ENCODE measurements around the gene CSNK1G3.

Gene CSNK1G3

DNA sequence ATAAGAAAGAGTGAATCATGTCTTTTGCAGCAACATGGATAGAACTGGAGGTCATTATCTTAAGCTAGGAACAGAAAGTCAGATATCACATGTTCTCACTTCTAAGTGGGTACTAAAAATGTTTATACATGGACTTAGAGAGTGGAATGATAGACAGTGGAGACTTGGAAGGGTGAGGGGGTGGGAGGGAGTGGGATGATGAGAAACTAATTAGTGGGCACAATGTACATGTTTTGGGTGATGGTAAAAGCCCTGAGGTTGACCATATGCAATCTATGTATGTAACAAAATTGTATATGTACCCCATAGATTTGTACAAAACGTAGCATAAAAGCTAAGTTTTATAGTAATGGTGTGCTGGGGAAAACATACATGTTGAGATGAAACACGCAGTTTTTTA is 25.3 kb downstream of the CSNK1G3 start:
- H3K4me1 ChIP-seq (ENCODE audit: control insufficient read depth, insufficient read depth, low read length) = peaks cover 20% of the 10 kb centered on the region
- no peak overlapping the region for H3K9ac ChIP-seq (ENCODE audit: low read depth, low read length)
- H3K4me3 ChIP-seq (ENCODE audit: low read depth, low read length) = no peak overlapping the region
- H3K36me3 ChIP-seq (ENCODE audit: control insufficient read depth, insufficient read depth, low read length) = no peaks in the 10 kb centered on the region
- no peaks in the 10 kb centered on the region for H3K27me3 ChIP-seq (ENCODE audit: control insufficient read depth, insufficient read depth, low read length)
- no peaks in the 10 kb centered on the region for H3K9me3 ChIP-seq (ENCODE audit: control insufficient read depth, insufficient read depth, low read length)
- H3K27ac ChIP-seq (ENCODE audit: low read depth, low read length) = no peak overlapping the region

DNA sequence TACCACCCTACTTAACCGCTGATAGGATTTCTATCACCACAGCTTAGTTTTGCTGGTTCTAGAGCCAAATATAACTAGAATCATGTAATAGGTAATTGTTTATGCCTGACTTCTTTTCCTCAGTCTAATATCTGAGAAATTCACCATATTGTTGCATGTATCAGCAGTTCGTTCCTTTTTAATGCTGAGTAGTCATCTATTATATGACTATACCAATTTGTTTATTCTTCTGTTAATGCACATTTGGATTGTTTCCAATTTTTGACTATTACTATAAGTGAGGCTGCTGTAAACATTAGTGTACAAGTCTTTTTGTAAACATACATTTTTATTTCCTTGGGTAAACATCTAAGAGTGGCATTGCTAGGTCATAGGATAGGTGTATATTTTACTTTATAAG is 25.9 kb downstream of the CSNK1G3 start:
- Histone ChIP-seq H3K36me3 (ENCODE audit: control insufficient read depth, insufficient read depth, low read length) (no peaks in the 10 kb centered on the region), H3K27me3 (ENCODE audit: control insufficient read depth, insufficient read depth, low read length) (no peaks in the 10 kb centered on the region), H3K27ac (ENCODE audit: low read depth, low read length) (no peak overlapping the region), H3K9ac (ENCODE audit: low read depth, low read length) (no peak overlapping the region), H3K4me1 (ENCODE audit: control insufficient read depth, insufficient read depth, low read length) (peaks cover 24% of the 10 kb centered on the region), H3K9me3 (ENCODE audit: control insufficient read depth, insufficient read depth, low read length) (no peaks in the 10 kb centered on the region), H3K4me3 (ENCODE audit: low read depth, low read length) (no peak overlapping the region)

DNA sequence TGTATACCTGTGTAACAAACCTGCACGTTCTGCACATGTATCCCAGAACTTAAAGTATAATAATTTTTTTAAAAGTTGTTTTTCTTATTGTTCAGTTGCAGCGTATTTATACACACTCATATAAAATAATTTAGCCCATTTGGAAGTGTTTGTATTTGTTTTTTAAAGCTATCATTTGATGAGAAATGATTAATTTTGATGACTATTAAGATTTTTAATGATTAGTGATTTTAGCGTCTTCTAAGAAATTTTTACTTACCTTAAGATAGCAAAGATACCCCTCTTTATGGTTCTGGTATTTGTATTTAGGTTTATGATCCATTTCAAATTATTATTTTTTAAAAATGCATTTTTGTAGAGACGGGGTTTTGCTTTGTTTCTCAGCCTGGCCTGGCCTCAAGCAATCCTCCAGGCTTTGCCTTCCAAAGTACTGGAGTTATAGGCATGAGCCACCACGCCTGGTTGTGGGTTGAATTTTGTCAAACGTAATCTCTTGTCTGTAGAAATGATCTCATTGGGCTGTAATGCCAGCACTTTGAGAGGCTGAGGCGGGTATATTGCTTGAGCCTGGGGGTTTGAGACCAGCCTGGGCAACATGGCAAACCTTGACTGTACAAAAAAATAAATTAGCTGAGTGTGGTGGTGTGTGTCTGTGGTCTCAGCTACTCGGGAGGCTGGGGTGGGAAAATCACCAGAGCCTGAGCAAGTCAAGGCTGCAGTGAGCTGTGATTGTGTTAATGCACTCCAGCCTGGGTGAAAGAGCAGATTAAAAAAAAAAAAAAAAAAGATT is 26.9 kb downstream of the CSNK1G3 start:
- H3K9ac ChIP-seq (ENCODE audit: low read depth, low read length) = no peak overlapping the region
- peak overlapping the region; percentile 26 for H3K27ac ChIP-seq (ENCODE audit: low read depth, low read length)
- no peak overlapping the region for H3K4me3 ChIP-seq (ENCODE audit: low read depth, low read length)
- H3K9me3 ChIP-seq (ENCODE audit: control insufficient read depth, insufficient read depth, low read length) = no peaks in the 10 kb centered on the region
- H3K4me1 ChIP-seq (ENCODE audit: control insufficient read depth, insufficient read depth, low read length) = peaks cover 33% of the 10 kb centered on the region
- no peaks in the 10 kb centered on the region for H3K27me3 ChIP-seq (ENCODE audit: control insufficient read depth, insufficient read depth, low read length)
- no peaks in the 10 kb centered on the region for H3K36me3 ChIP-seq (ENCODE audit: control insufficient read depth, insufficient read depth, low read length)

DNA sequence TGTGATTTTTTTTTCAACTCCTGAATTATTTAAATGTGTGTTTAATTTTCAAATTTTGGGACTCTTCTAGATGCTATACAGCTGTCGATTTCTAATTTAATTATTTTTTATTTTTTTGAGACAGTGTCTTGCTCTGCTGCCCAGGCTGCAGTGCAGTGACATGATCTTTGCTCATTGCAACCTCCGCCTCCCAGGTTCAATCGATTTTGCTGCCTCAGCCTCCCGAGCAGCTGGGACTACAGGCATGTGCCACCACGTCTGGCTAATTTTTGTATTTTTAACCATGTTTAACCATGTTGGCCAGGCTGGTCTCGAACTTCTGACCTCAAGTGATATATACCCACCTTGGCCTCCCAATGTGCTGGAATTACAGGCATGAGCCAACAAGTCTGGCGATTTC is 28.6 kb downstream of the CSNK1G3 start:
- no peak overlapping the region for H3K27ac ChIP-seq (ENCODE audit: low read depth, low read length)
- H3K36me3 ChIP-seq (ENCODE audit: control insufficient read depth, insufficient read depth, low read length) = no peaks in the 10 kb centered on the region
- no peak overlapping the region for H3K4me3 ChIP-seq (ENCODE audit: low read depth, low read length)
- no peaks in the 10 kb centered on the region for H3K27me3 ChIP-seq (ENCODE audit: control insufficient read depth, insufficient read depth, low read length)
- H3K4me1 ChIP-seq (ENCODE audit: control insufficient read depth, insufficient read depth, low read length) = peaks cover 30% of the 10 kb centered on the region
- H3K9me3 ChIP-seq (ENCODE audit: control insufficient read depth, insufficient read depth, low read length) = no peaks in the 10 kb centered on the region
- H3K9ac ChIP-seq (ENCODE audit: low read depth, low read length) = no peak overlapping the region

DNA sequence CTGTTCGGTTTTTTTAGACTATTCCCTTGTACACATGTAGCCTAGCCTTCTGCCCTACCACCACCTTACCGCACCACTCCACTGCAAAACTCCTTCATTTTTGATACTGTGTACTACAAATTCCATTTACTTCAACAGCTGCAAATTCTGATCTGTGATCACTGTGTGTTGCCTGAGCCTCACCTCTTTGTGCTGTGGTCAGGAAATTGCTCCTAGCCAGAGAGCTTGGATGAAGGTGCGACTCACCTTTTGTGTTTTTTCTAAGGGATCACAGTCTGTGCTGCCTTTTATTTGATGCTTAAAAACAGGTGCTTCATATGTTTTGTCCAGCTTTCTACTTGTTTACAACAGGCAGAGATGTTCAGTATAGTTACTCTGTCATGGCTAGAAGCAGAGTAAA is 31.5 kb downstream of the CSNK1G3 start:
- H3K27me3 ChIP-seq (ENCODE audit: control insufficient read depth, insufficient read depth, low read length) = no peaks in the 10 kb centered on the region
- H3K4me1 ChIP-seq (ENCODE audit: control insufficient read depth, insufficient read depth, low read length) = peaks cover 28% of the 10 kb centered on the region
- H3K36me3 ChIP-seq (ENCODE audit: control insufficient read depth, insufficient read depth, low read length) = no peaks in the 10 kb centered on the region
- no peaks in the 10 kb centered on the region for H3K9me3 ChIP-seq (ENCODE audit: control insufficient read depth, insufficient read depth, low read length)
- H3K9ac ChIP-seq (ENCODE audit: low read depth, low read length) = no peak overlapping the region
- H3K27ac ChIP-seq (ENCODE audit: low read depth, low read length) = no peak overlapping the region
- no peak overlapping the region for H3K4me3 ChIP-seq (ENCODE audit: low read depth, low read length)

DNA sequence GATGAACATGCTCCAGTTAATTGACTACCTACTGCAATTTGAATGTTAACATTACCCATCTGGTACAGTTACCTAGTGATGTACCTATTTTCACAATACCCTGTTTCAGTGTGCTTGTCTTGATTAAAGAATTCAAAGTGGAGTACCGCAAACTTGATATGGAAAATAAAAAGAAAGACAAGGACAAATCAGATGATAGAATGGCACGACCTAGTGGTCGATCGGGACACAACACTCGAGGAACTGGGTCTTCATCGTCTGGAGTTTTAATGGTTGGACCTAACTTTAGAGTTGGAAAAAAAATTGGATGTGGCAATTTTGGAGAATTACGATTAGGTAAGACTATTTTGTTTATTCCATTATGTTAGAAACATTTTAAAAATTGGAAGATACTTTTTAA is 33.5 kb downstream of the CSNK1G3 start:
- no peak overlapping the region for H3K9ac ChIP-seq (ENCODE audit: low read depth, low read length)
- H3K4me1 ChIP-seq (ENCODE audit: control insufficient read depth, insufficient read depth, low read length) = peaks cover 21% of the 10 kb centered on the region; the same call in 1 of the 2 replicates

DNA sequence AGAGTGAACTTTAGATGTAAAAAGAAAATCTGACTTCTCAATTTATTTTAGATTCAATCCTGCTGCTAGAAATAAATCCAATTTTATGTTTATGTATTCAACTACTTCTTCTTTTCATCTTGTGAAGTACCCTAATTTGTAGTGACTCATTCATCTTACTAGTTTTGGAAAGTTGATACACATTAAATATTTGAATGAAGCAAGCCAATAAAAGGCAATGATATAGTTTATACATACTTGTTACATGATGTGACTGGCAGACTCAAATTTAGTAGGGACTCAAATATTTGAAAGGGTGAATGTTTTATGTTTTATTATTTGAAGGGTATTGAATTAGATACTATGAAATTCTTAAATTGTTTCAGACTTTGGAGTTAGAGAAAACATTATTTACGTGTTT is 34.7 kb downstream of the CSNK1G3 start:
- H3K36me3 ChIP-seq (ENCODE audit: control insufficient read depth, insufficient read depth, low read length) = no peaks in the 10 kb centered on the region
- H3K9ac ChIP-seq (ENCODE audit: low read depth, low read length) = no peak overlapping the region
- no peak overlapping the region for H3K4me3 ChIP-seq (ENCODE audit: low read depth, low read length)
- H3K4me1 ChIP-seq (ENCODE audit: control insufficient read depth, insufficient read depth, low read length) = peaks cover 20% of the 10 kb centered on the region; the same call in 1 of the 2 replicates
- H3K27me3 ChIP-seq (ENCODE audit: control insufficient read depth, insufficient read depth, low read length) = no peaks in the 10 kb centered on the region
- H3K27ac ChIP-seq (ENCODE audit: low read depth, low read length) = no peak overlapping the region
- H3K9me3 ChIP-seq (ENCODE audit: control insufficient read depth, insufficient read depth, low read length) = no peaks in the 10 kb centered on the region

More for the DNA sequence above, 33.5 kb downstream of the CSNK1G3 start:
- Histone ChIP-seq H3K36me3 (ENCODE audit: control insufficient read depth, insufficient read depth, low read length) (no peaks in the 10 kb centered on the region), H3K9me3 (ENCODE audit: control insufficient read depth, insufficient read depth, low read length) (no peaks in the 10 kb centered on the region), H3K27me3 (ENCODE audit: control insufficient read depth, insufficient read depth, low read length) (no peaks in the 10 kb centered on the region), H3K27ac (ENCODE audit: low read depth, low read length) (no peak overlapping the region), H3K4me3 (ENCODE audit: low read depth, low read length) (no peak overlapping the region)

DNA sequence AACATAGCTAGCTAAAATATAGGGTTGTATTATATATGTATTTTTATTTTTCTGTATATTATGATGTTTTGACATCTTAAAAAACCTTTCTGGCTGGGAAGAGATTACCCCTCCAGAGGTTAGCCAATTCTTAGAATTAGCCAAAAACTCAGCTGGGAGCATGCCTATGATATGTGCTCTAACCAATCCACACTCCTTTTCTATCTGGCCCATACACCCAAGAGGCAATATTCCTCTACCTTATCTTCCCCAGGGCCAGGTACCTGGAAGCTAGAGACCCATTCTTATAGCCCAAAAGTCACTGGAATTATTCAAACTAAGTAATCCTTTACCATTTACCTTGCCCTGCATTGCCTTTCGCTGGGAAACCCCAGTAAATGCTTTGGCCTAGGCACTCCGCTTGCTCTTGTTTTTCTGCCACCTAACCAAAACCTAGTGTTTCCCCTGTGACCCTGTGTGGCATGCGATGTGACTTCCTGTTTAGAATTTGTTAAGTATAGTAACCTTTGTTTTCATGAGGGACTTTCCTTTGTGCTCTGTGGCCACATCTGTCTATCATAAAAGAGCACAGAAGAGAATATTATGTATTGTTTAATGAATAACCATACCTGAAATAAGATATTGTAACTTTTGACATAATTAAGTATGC is 37.4 kb downstream of the CSNK1G3 start:
- no peak overlapping the region for H3K4me3 ChIP-seq (ENCODE audit: low read depth, low read length)
- H3K36me3 ChIP-seq (ENCODE audit: control insufficient read depth, insufficient read depth, low read length) = no peaks in the 10 kb centered on the region
- 0 out of 2 replicates have a peak, but pooled peaks cover 3% of the 10 kb centered on the region for H3K4me1 ChIP-seq (ENCODE audit: control insufficient read depth, insufficient read depth, low read length)
- no peaks in the 10 kb centered on the region for H3K9me3 ChIP-seq (ENCODE audit: control insufficient read depth, insufficient read depth, low read length)
- H3K27me3 ChIP-seq (ENCODE audit: control insufficient read depth, insufficient read depth, low read length) = no peaks in the 10 kb centered on the region
- no peak overlapping the region for H3K9ac ChIP-seq (ENCODE audit: low read depth, low read length)
- peak overlapping the region; percentile 9 for H3K27ac ChIP-seq (ENCODE audit: low read depth, low read length)

DNA sequence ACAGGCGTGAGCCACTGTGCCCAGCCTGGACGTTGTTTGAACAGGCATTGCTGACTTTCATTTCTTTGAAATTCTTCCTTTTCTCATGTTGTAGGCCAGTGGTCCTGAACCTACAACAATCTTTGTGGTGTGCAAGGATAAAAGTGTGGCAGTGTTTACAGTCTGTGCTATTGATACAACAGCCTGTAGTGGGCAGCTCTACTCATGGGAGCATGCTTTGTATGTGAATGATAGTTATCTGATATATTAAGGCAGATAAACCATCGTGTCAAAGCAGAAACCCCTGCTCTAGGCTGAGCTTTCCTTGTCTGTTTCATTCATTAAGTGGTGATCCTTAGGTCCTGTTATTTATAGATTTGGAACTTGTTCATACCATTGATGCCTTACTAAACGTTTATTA is 42.6 kb downstream of the CSNK1G3 start:
- Histone ChIP-seq H3K4me3 (ENCODE audit: low read depth, low read length) (no peak overlapping the region), H3K9me3 (ENCODE audit: control insufficient read depth, insufficient read depth, low read length) (no peaks in the 10 kb centered on the region), H3K9ac (ENCODE audit: low read depth, low read length) (no peak overlapping the region), H3K36me3 (ENCODE audit: control insufficient read depth, insufficient read depth, low read length) (peaks cover 4% of the 10 kb centered on the region), H3K27me3 (ENCODE audit: control insufficient read depth, insufficient read depth, low read length) (no peaks in the 10 kb centered on the region), H3K4me1 (ENCODE audit: control insufficient read depth, insufficient read depth, low read length) (peaks cover 11% of the 10 kb centered on the region), H3K27ac (ENCODE audit: low read depth, low read length) (no peak overlapping the region)

DNA sequence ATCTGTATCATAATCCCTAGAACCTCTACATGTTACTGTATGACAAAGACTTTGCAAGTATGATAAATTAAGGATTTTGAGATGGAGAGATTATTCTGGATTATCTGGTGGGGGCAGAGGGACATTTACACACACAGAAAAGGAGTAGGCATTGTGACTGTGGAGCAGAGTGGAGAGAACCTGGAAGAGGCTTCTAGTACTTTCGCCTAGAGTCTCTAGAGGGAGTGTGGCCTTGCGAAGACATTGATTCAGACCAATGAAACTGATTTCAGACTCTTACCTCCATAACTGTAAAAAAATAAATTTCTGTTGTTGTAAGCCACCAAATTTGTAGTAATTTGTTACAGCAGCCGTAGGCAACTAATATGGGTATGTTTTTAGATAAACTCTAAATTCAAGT is 45.9 kb downstream of the CSNK1G3 start:
- H3K9ac ChIP-seq (ENCODE audit: low read depth, low read length) = no peak overlapping the region
- peaks cover 25% of the 10 kb centered on the region for H3K4me1 ChIP-seq (ENCODE audit: control insufficient read depth, insufficient read depth, low read length)
- peaks cover 7% of the 10 kb centered on the region for H3K36me3 ChIP-seq (ENCODE audit: control insufficient read depth, insufficient read depth, low read length)
- no peak overlapping the region for H3K4me3 ChIP-seq (ENCODE audit: low read depth, low read length)
- H3K27ac ChIP-seq (ENCODE audit: low read depth, low read length) = no peak overlapping the region
- H3K27me3 ChIP-seq (ENCODE audit: control insufficient read depth, insufficient read depth, low read length) = no peaks in the 10 kb centered on the region
- no peaks in the 10 kb centered on the region for H3K9me3 ChIP-seq (ENCODE audit: control insufficient read depth, insufficient read depth, low read length)

DNA sequence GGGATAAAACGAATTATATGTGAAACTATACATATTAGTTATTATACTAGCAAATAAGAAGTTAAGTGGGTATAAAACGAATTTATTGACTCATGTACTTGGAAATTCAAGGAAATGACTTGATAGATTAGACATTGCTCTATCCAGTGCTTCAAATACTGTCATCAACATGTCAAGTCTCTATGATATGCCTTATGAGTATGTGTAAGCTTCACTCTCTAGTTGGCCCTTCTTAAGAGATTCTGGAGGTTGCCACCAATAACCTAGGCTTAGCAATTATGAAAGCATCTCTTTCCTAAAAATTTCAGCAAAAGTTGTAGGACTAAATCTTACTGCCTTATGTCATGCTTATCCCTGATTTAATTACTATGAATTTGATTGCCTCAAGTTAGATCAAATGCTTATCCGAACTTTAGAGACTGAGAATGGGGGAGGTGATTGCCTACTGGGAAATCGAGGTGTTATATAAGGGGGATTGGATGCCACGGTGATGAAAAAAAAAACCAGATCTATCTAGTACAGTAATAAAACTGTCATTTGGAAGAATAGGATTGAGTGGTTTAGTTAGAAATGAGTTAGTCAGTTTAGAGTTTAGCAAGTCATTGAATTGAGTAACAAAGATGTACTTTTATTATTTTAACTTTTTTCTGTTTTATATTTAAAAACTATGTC is 46.9 kb downstream of the CSNK1G3 start:
- Histone ChIP-seq H3K9ac (ENCODE audit: low read depth, low read length) (no peak overlapping the region), H3K9me3 (ENCODE audit: control insufficient read depth, insufficient read depth, low read length) (no peaks in the 10 kb centered on the region), H3K36me3 (ENCODE audit: control insufficient read depth, insufficient read depth, low read length) (peaks cover 7% of the 10 kb centered on the region), H3K4me1 (ENCODE audit: control insufficient read depth, insufficient read depth, low read length) (peaks cover 25% of the 10 kb centered on the region), H3K27me3 (ENCODE audit: control insufficient read depth, insufficient read depth, low read length) (no peaks in the 10 kb centered on the region), H3K27ac (ENCODE audit: low read depth, low read length) (no peak overlapping the region), H3K4me3 (ENCODE audit: low read depth, low read length) (no peak overlapping the region)
